HG03460 (cell line): Measurements from ENCODE around the gene TRAF3.

Experiments used
- ATAC-seq: cut with Tn5 transposase; IDR thresholded peaks from one replicate; pipeline ENCODE4 v1.9.1; 2021; ENCODE audit not compliant: unreplicated experiment

The TRAF3 gene

GRCh38 chr14:102777711-102778337 lies 575 bp downstream of the TRAF3 start:
- no peak for ATAC-seq

- no peak for ATAC-seq
Observed at GRCh38 chr14:102778338-102779083, 1.3 kb downstream of the TRAF3 start.

GRCh38 chr14:102779084-102779462 lies 1.8 kb downstream of the TRAF3 start:
- no peak for ATAC-seq

GRCh38 chr14:102779574-102780315 lies 2.5 kb downstream of the TRAF3 start:
- no peak for ATAC-seq

GRCh38 chr14:102781063-102781462 lies 3.8 kb downstream of the TRAF3 start:
- no peak for ATAC-seq

GRCh38 chr14:102782974-102783373 lies 5.7 kb downstream of the TRAF3 start:
- ATAC-seq, result no peak

GRCh38 chr14:102784892-102785594 lies 7.8 kb downstream of the TRAF3 start:
- ATAC-seq, result no peak

- no peak for ATAC-seq
Observed at GRCh38 chr14:102785595-102785963, 8.3 kb downstream of the TRAF3 start.

GRCh38 chr14:102786768-102787167 lies 9.5 kb downstream of the TRAF3 start:
- ATAC-seq, result no peak

GRCh38 chr14:102789349-102789748 lies 12.1 kb downstream of the TRAF3 start:
- no peak for ATAC-seq

GRCh38 chr14:102793531-102794328 lies 16.5 kb downstream of the TRAF3 start:
- ATAC-seq, result no peak

GRCh38 chr14:102795060-102795925 lies 18.0 kb downstream of the TRAF3 start:
- ATAC-seq, result no peak

- ATAC-seq, result no peak
Observed at GRCh38 chr14:102796661-102797190, 19.5 kb downstream of the TRAF3 start.

- no peak for ATAC-seq
Observed at GRCh38 chr14:102798926-102799325, 21.7 kb downstream of the TRAF3 start.

- ATAC-seq, result no peak
Observed at GRCh38 chr14:102799684-102800562, 22.7 kb downstream of the TRAF3 start.

GRCh38 chr14:102802834-102803523 lies 25.7 kb downstream of the TRAF3 start:
- ATAC-seq, result no peak

GRCh38 chr14:102804858-102805257 lies 27.6 kb downstream of the TRAF3 start:
- ATAC-seq, result no peak

- ATAC-seq, result no peak
Observed at GRCh38 chr14:102805371-102805891, 28.2 kb downstream of the TRAF3 start.
